SKM-1 treated with dmso at 0.1 percent for 144 hours (cell line): Measurements from ENCODE around the gene KRTAP10-12.
"Not testable (repeated sequence)": the region's sequence is repeated elsewhere in the genome, so short reads cannot be mapped to it uniquely, and the experiment has no call there.

Source experiments
- DNase-seq: peaks from one replicate; lab custom pipeline; 2025; ENCODE audit not compliant: unreplicated experiment; lab: John Stamatoyannopoulos, UW

KRTAP10-12 gene

GRCh38 chr21:44670642-44671432, 26.1 kb upstream of the KRTAP10-12 start:
- no peak for DNase-seq

GRCh38 chr21:44671911-44672310, 25.1 kb upstream of the KRTAP10-12 start:
- DNase-seq: no peak

- DNase-seq: no peak
Measured at GRCh38 chr21:44677881-44678280, 19.1 kb upstream of the KRTAP10-12 start.

- no peak for DNase-seq
Measured at GRCh38 chr21:44681152-44681551, 15.8 kb upstream of the KRTAP10-12 start.

GRCh38 chr21:44681861-44682579, 15.0 kb upstream of the KRTAP10-12 start, which contains the start of gene KRTAP12-1:
KRTAP12-1 (minus strand) TSS chr21:44682163; CDS start chr21:44682123, 40 bp downstream.
- DNase-seq: no peak

GRCh38 chr21:44682580-44683151, 14.3 kb upstream of the KRTAP10-12 start:
- no peak for DNase-seq

GRCh38 chr21:44684077-44684476, 12.9 kb upstream of the KRTAP10-12 start:
- DNase-seq: no peak

- no peak for DNase-seq
Measured at GRCh38 chr21:44684483-44684882, 12.5 kb upstream of the KRTAP10-12 start.

GRCh38 chr21:44685050-44685449, 11.9 kb upstream of the KRTAP10-12 start:
- not testable (repeated sequence) for DNase-seq

- DNase-seq: no peak
Measured at GRCh38 chr21:44686000-44686781, 10.8 kb upstream of the KRTAP10-12 start.

- DNase-seq: no peak
Measured at GRCh38 chr21:44686843-44687561, 10.0 kb upstream of the KRTAP10-12 start.

- no peak for DNase-seq
Measured at GRCh38 chr21:44687671-44688070, 9.3 kb upstream of the KRTAP10-12 start.

- DNase-seq: not testable (repeated sequence)
Measured at GRCh38 chr21:44689740-44690139, 7.2 kb upstream of the KRTAP10-12 start.

- no peak for DNase-seq
Measured at GRCh38 chr21:44691686-44692085, 5.3 kb upstream of the KRTAP10-12 start.

GRCh38 chr21:44692798-44693512, 4.0 kb upstream of the KRTAP10-12 start:
- no peak for DNase-seq

GRCh38 chr21:44694776-44695175, 2.2 kb upstream of the KRTAP10-12 start:
- no peak for DNase-seq

- DNase-seq: no peak
Measured at GRCh38 chr21:44695184-44695583, 1.8 kb upstream of the KRTAP10-12 start.

- DNase-seq: no peak
Measured at GRCh38 chr21:44695641-44696040, 1.3 kb upstream of the KRTAP10-12 start.

- DNase-seq: no peak
Measured at GRCh38 chr21:44696572-44696971, 400 bp upstream of the KRTAP10-12 start.
